Activated CD8-positive, alpha-beta memory T cell treated with anti-CD3 and anti-CD28 coated beads for 4 hours (primary cell): ENCODE results near the gene MKNK1.

ENCODE experiments used
- DNase-seq, 2 donors: peaks; one replicate each; pipeline ENCODE4 v3.0.0-alpha.2; 2020; ENCODE audit warnings: low read depth in 2 of 2

The MKNK1 gene

DNA sequence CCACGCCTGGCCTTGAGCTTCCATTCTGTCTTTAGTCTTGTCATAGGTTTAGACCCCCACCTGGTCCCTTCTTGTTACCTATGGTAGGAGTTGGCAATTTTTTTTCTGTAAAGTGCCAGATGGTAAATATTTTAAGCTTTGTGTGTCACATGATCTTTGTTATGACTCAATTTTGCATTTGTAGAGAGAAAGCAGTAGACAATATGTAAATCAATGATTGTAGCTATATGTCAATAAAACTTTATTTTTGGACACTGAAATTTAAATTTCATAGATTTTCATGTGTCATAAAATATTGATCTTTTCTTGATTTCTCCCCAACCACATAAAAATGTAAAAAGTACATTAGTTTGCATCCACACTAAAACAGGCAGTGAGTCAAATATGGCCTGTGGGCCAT, 8.0 kb downstream of the MKNK1 start:
- DNase-seq: no peak

DNA sequence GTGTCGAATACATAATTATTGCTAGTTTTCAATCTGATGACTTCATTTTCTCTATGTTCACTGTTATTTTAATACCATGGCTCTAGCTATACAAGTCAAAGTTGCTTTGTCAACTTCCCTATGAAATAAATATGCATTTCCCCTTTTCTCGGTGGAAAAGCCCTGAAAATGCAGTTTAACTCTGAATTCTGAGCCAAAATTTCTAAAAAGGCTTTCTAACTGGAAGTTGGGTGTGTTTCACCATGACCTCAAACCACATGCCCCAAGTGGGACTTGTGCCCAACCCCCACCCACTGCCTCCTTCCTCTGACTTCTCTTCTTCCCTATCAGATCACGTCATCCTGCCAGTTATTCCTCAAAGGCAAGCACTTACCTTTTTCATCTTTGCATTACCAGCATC, 8.9 kb downstream of the MKNK1 start:
- DNase-seq: no peak

DNA sequence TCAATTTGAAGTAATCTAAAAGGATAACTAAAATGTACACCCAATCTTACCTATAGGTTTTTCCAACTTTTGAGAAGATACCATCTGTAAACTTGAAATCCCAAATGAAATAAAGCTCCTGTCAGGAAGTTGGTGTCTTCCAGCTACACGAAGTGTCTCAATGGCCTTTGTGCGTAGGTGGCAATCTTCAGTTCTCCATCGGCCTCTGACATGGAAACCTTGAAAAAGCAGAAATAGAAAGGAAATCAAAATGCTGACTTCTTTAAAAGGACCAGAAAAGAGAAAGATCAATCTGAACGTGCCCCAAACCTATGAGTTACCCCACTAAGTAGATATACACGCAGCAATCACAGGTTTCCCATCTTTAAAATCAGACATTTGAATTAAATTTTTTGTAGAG, 10.0 kb downstream of the MKNK1 start:
- no peak for DNase-seq

GRCh38 chr1:46592823-46593222, 11.2 kb downstream of the MKNK1 start:
- no peak for DNase-seq

- DNase-seq: no peak
Observed at GRCh38 chr1:46589529-46589928, 14.5 kb downstream of the MKNK1 start.

DNA sequence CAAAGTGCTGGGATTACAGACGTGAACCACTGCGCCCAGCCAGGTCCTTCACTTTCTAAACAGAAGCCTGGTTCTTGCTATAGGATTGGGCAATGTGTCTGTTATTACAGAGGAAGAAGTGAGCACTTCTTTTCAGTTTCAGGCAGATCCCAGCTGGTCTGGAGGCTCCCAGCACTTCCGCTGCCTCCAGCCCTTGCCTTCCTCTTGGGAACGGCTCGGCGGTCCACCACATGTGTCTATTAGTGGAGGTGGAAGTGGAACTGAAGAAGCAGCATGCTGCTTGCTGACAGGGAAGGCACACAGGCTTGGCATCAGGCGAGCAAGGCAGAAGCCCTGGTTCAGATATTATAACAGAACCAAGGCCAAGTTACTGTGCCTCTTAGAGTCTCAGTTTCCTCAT, 17.0 kb downstream of the MKNK1 start:
- DNase-seq: no peak

- DNase-seq: no peak
Observed at GRCh38 chr1:46585312-46585938, 18.6 kb downstream of the MKNK1 start.

DNA sequence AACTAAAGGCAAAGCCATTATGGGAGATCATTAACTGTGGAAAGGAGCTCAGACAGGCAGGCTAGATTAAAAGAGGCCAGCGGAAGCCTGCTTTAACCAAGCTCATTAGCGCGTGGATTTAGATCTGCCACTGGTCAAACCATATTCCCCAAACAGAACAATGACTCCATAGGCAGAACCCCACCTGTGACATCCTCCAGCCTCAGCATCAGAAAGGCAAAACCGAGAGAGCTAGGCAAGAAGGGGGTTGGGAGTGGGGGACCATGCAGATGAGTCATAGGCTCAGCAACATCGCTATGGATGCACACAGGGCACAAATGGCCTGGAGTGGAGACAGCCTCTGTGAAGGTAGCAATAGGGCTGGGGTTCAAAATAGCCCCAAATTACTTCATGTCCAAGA, 20.6 kb downstream of the MKNK1 start:
- no peak for DNase-seq

DNA sequence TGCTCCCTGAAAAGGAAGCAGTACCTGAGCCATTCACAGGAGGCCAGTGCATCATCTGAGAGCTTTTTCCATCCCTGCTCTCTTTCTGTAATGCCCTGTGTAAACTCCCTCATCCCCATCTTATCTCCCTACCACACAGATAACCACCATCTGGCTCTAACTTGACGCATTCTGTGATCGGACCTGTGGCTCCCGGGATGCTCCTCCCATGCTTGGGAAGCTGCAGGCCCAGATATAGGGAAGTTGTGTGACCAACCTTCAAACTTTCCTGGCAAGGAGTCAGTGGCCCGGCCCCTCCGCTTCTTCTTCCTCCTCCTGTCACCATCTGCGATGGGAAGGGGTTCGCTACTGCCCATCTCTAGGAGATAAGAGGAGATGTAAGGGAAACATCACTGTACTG, 21.1 kb downstream of the MKNK1 start:
- no peak for DNase-seq

- no peak for DNase-seq
Observed at GRCh38 chr1:46581681-46582455, 22.2 kb downstream of the MKNK1 start.

DNA sequence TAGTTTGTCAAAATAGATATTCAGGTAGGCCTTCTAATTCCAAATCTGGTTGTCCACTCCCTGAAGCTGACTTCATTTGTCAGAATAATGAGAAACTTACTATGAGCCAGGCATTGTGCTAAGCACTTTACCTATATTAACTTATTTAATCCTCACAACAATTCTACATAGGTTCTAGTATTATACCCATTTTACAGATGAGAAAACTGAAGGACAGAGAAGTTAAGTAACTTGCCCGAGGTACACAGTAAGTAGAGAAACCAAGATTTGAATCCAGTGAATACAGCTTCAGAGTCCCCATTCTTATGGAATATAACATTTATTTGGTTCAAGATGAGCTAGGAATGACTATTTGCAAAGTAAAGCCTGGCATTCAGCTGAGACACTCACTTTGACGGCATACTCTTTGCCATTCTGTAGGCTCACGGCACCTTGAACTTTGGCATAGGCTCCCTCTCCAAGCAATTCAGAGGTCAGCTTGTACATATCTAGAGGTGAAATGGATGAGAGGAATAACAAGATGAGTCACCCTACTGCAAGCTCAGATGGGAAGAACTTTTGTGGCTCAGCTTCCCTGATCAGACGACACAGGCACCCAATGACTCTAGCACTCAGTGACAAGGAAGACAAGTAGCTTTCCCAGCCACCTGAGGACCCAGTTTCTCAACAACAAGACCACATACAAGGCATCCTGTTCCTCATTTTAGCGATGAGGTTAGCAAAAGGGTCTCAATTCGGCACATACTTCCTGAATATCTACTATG, 23.7 kb downstream of the MKNK1 start:
- DNase-seq: no peak

- DNase-seq: no peak
Observed at GRCh38 chr1:46577671-46578070, 26.4 kb downstream of the MKNK1 start.

- DNase-seq: no peak
Observed at GRCh38 chr1:46576596-46576995, 27.5 kb downstream of the MKNK1 start.

DNA sequence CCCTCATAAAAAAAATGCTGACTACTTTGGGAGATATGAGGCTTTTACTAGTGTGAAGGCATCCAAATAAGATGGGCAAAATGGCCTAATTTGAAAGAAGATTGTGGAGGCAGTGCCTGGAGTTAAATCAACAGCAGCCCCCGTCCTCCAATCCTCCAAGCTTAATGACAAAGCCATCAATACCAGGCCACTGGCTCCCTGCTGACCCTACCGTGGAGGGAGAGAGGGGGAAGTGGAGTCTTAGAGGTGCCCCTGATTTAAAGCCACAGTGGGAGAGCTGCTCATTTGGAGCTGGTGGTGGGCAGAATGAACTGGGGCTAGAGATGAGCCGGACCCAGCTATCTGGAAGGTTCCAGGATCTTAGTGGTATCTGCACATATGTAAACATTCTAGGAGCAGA, 28.3 kb downstream of the MKNK1 start:
- DNase-seq: no peak

DNA sequence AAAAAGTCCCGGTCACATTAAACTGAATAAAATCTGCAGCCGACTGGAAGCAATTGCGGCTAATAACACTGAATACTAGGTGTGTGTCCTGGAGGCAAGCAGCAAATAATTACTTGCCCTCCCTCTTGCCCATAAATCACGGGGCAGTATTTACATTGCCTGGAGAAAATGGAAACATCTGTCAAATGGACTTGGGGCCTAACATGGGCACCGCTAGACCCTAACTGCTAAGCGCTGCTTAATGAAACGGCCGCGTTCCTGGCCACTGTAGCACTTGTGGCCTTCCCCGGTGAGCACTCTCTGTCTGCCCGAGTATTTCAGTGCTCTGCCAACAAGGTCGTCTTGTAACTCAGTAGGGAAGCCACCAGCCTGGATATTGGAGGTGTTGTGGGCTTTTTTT, 28.8 kb downstream of the MKNK1 start:
- no peak for DNase-seq

DNA sequence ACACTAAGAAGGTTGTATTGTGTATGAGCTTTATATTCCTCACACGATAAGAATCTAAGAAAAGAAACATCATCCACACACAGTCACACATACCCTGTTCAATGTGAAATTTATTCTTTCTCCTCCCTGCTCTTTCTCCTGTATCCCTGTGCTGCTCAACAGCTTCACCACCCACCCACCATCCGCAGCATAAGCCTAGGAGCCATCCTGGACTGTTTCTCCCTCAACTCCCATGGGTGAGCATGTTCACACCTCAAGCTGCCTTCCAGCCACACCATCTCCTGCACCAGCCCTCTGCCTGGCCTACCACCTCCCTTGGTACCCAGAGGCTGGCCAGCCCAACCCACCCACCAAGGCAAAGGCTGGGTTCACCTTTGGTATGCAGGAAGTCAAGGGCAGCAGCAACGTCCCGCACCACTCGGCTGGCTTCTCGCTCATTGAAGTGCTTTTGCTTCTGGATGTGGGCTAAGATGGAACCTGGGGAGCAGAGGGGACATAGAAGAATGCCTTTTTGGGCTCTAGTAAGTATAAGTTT, 32.3 kb downstream of the MKNK1 start:
- no peak for DNase-seq

- no peak for DNase-seq
Observed at GRCh38 chr1:46569884-46570725, 34.0 kb downstream of the MKNK1 start.

DNA sequence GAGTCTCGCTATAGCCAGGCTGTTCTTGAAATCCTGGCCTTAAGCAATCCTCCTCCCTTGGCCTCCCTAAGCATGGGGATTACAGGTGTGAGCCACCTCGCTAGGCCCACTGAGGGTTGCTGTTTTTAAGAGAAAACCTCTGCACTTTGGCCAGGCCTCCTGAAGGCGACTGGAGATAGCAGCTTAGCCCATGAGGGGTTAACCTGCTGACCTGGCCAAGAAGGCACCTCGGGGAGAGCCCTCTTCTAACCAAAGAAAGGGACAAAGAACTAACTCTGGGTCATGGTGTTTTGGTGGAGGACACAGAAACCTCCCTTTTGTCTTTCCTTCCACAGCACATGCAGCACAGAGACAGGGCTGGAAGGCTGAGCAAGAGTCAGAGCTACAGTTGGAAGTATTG, 35.0 kb downstream of the MKNK1 start:
- no peak for DNase-seq

DNA sequence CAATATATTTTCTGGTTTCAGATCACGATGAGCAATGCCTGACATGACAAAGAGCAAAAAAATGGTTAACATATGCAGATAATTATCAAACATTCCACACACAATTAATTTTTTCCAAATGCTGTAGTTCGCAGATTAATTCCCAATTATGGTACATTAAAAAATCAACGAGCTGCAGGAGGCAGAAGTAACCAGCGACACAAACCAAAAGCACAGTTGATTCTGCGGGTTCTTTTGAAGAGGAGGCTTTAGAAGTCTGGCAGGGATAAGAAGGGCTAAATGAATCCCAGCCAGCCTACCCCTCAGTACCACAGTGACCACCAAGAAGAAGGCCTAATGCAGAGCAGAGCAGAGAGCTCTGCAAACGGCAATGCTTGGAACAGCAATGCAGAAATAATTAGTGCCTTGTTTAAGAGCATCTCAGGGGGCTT, 35.6 kb downstream of the MKNK1 start:
- no peak for DNase-seq

DNA sequence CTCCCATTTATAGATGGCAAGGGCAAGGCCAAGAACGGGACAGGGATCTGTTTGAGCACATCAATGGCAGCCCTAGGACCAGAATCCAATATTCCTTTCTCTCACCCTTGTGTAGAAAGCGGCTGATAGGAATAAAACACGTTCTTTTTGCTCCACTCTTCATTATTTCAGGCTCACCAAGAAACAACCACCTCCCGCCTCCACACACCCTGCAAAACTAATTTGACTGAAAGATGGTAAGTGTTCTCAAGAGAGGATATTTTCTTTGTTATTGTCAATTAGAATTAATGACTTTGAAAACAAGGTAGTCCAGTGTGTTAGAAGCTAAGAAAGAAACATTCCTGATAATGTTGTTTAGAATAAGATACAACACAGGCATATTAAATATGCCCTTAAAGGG, 40.7 kb downstream of the MKNK1 start:
- no peak for DNase-seq

DNA sequence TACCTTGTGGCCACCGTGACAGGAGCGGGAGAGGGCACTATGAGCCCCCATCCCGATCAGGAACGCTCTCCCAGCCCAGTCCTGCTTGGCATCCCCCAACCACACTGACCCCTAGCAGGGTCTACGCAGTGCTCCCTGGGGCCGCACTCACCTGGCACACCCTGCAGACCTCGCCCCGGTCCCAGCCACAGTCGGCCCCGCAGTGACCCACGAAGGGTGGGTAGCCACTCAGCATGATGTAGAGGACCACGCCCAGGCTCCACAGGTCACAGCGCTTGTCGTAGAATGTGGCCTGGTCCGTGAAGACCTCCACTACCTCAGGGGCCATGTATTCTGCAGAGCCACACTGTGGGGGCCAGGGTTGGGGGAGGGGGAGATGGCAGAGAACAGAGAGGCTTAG, 41.6 kb downstream of the MKNK1 start:
- no peak for DNase-seq

- DNase-seq: no peak
Observed at GRCh38 chr1:46558966-46559365, 45.1 kb downstream of the MKNK1 start.
